Astrocyte (in vitro differentiated cells and primary cell): Measurements from ENCODE around the gene DLGAP1. TPM values are rescaled to one million over a fixed set of nuclear protein-coding genes. Genes with fewer than 3 reads are reported as not detected.
A peak's percentile ranks its signal among the peaks of the same experiment; 100 is the strongest.

ENCODE experiments used
- DNase-seq: peaks from one replicate; pipeline ENCODE4 v3.0.0-alpha.2; 2010; ENCODE audit warnings: low read depth
- FAIRE-seq: peaks from 2 replicates; lab custom pipeline; 2011; peaks lifted over from hg19 to GRCh38; lab: Jason Lieb, UNC
- H2AFZ ChIP-seq: 2 replicates; pipeline ENCODE4 v1.6.0; 2012; ENCODE audit warnings: low read depth, low read length, inconsistent platforms
- H3K27ac ChIP-seq: 2 replicates; pipeline ENCODE4 v1.5.1; 2011; ENCODE audit warnings: low read depth, low read length, inconsistent platforms
- H3K27me3 ChIP-seq: 2 replicates; pipeline ENCODE4 v1.6.0; 2011; ENCODE audit warnings: low read length, inconsistent platforms; ENCODE audit not compliant: insufficient read depth
- H3K36me3 ChIP-seq: 2 replicates; pipeline ENCODE4 v1.5.1; 2011; ENCODE audit warnings: low read length, inconsistent platforms; ENCODE audit not compliant: insufficient read depth
- H3K4me1 ChIP-seq: 2 replicates; pipeline ENCODE4 v1.5.1; 2011; ENCODE audit warnings: low read length, inconsistent platforms; ENCODE audit not compliant: insufficient read depth
- H3K4me2 ChIP-seq: 2 replicates; pipeline ENCODE4 v1.6.0; 2012; ENCODE audit warnings: low read length, inconsistent platforms
- H3K4me3 ChIP-seq: 2 replicates; pipeline ENCODE4 v1.5.1; 2011; ENCODE audit warnings: low read depth, mild to moderate bottlenecking, low read length, inconsistent platforms; ENCODE audit not compliant: insufficient read depth
- H3K79me2 ChIP-seq: 2 replicates; pipeline ENCODE4 v1.6.0; 2012; ENCODE audit warnings: mild to moderate bottlenecking, low read length, inconsistent platforms; ENCODE audit not compliant: insufficient read depth
- H3K9ac ChIP-seq: 2 replicates; pipeline ENCODE4 v1.6.0; 2012; ENCODE audit warnings: mild to moderate bottlenecking, low read length, inconsistent platforms
- H3K9me3 ChIP-seq: 2 replicates; pipeline ENCODE4 v1.5.1; 2012; ENCODE audit warnings: low read depth, mild to moderate bottlenecking, low read length, inconsistent platforms; ENCODE audit not compliant: insufficient read depth
- H4K20me1 ChIP-seq: 2 replicates; pipeline ENCODE4 v1.6.0; 2012; ENCODE audit warnings: low read length, inconsistent platforms; ENCODE audit not compliant: insufficient read depth
- H3K27ac Mint-ChIP-seq: one replicate; pipeline ENCODE4 v1.8.0; 2021; ENCODE audit warnings: mild to moderate bottlenecking, mixed read lengths; ENCODE audit not compliant: unreplicated experiment
- H3K27me3 Mint-ChIP-seq: one replicate; pipeline ENCODE4 v1.8.0; 2021; ENCODE audit warnings: low read depth, mixed read lengths; ENCODE audit not compliant: unreplicated experiment
- H3K36me3 Mint-ChIP-seq: one replicate; pipeline ENCODE4 v1.8.0; 2021; ENCODE audit warnings: low read depth, mixed read lengths; ENCODE audit not compliant: unreplicated experiment
- H3K4me1 Mint-ChIP-seq: one replicate; pipeline ENCODE4 v1.8.0; 2021; ENCODE audit warnings: low read depth, mixed read lengths; ENCODE audit not compliant: unreplicated experiment
- H3K4me3 Mint-ChIP-seq: one replicate; pipeline ENCODE4 v1.8.0; 2021; ENCODE audit warnings: mild to moderate bottlenecking, moderate library complexity, mixed read lengths; ENCODE audit not compliant: unreplicated experiment
- H3K9me3 Mint-ChIP-seq: one replicate; pipeline ENCODE4 v1.8.0; 2021; ENCODE audit warnings: mild to moderate bottlenecking, mixed read lengths; ENCODE audit not compliant: unreplicated experiment
- EZH2 ChIP-seq: IDR thresholded peaks from 2 replicates; pipeline ENCODE4 v1.6.1; 2012; ENCODE audit warnings: mild to moderate bottlenecking, low read length, inconsistent platforms; ENCODE audit not compliant: insufficient read depth
- total RNA-seq: library from RNA; stranded (reverse); gene quantifications from 2 replicates; pipeline ENCODE4 v1.2.1, GENCODE V29; 2021
- TF ChIP-seq, protein P1 (sequence below): IDR thresholded peaks from 2 replicates; pipeline ENCODE4 v1.5.1; 2011; ENCODE audit warnings: low read depth, mild to moderate bottlenecking, inconsistent platforms, low read length, moderate library complexity; ENCODE audit not compliant: insufficient read depth

DLGAP1 gene
- total RNA-seq, 1 donor from 2014 or later: 2.3 TPM

- H3K36me3 Mint-ChIP-seq: no peaks in the 10 kb centered on the region
- FAIRE-seq (no peak), DNase-seq (no peak)
- no peak for TF ChIP-seq EZH2
- TF ChIP-seq, protein P1, sequence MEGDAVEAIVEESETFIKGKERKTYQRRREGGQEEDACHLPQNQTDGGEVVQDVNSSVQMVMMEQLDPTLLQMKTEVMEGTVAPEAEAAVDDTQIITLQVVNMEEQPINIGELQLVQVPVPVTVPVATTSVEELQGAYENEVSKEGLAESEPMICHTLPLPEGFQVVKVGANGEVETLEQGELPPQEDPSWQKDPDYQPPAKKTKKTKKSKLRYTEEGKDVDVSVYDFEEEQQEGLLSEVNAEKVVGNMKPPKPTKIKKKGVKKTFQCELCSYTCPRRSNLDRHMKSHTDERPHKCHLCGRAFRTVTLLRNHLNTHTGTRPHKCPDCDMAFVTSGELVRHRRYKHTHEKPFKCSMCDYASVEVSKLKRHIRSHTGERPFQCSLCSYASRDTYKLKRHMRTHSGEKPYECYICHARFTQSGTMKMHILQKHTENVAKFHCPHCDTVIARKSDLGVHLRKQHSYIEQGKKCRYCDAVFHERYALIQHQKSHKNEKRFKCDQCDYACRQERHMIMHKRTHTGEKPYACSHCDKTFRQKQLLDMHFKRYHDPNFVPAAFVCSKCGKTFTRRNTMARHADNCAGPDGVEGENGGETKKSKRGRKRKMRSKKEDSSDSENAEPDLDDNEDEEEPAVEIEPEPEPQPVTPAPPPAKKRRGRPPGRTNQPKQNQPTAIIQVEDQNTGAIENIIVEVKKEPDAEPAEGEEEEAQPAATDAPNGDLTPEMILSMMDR: no peak
- H3K4me1 ChIP-seq: no peaks in the 10 kb centered on the region
- H2AFZ ChIP-seq: no peak overlapping the region
- no peak overlapping the region for H3K27ac Mint-ChIP-seq
- H3K4me2 ChIP-seq: no peak overlapping the region
- no peak overlapping the region for H3K27ac ChIP-seq
- no peaks in the 10 kb centered on the region for H3K27me3 Mint-ChIP-seq
- H3K36me3 ChIP-seq: no peaks in the 10 kb centered on the region
- H3K27me3 ChIP-seq: no peaks in the 10 kb centered on the region
- no peaks in the 10 kb centered on the region for H3K9me3 Mint-ChIP-seq
- H4K20me1 ChIP-seq: no peaks in the 10 kb centered on the region
- H3K9ac ChIP-seq: no peak overlapping the region
- no peaks in the 10 kb centered on the region for H3K9me3 ChIP-seq
- no peaks in the 10 kb centered on the region for H3K79me2 ChIP-seq
- no peak overlapping the region for H3K4me3 ChIP-seq
- H3K4me1 Mint-ChIP-seq: no peaks in the 10 kb centered on the region
- H3K4me3 Mint-ChIP-seq: no peak overlapping the region
Observed at GRCh38 chr18:3932276-3932675, 522.8 kb downstream of the DLGAP1 start.

DNA sequence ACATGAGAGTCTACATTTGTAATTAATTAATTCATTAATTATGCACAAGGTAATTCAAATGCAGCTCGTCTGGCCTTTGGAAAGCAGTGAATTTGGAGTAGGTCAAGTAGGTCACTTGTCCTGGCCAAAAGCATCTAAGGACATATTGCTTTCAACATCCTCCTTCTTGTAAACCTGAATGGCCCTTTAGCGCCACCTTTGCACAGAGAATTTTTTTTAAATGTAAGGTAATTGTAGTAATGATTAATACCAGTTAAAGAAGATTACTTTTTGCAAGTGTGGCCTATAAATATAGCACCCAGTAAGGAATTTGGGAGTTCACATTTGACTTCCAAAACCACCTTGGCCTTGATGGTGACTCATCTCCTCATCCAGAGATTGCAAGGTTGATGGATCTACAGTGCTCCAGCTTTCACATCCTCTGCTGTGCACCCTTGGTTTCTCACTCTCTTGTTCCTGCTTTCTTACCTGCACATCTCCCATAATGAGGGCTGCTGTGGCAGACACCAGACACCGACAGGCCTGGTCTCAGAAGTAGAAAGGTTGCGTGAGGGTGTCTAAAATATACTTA, 523.5 kb downstream of the DLGAP1 start:
- Mint-ChIP-seq H3K27ac (no peak overlapping the region), H3K9me3 (no peaks in the 10 kb centered on the region), H3K4me1 (no peaks in the 10 kb centered on the region), H3K36me3 (no peaks in the 10 kb centered on the region), H3K4me3 (no peak overlapping the region), H3K27me3 (no peaks in the 10 kb centered on the region)
- no peak for FAIRE-seq
- H4K20me1 ChIP-seq: no peaks in the 10 kb centered on the region
- H3K27me3 ChIP-seq: no peaks in the 10 kb centered on the region
- TF ChIP-seq, protein P1: no peak
- TF ChIP-seq EZH2: no peak
- no peak overlapping the region for H2AFZ ChIP-seq
- no peak overlapping the region for H3K4me3 ChIP-seq
- no peak overlapping the region for H3K27ac ChIP-seq
- H3K9ac ChIP-seq: no peak overlapping the region
- H3K9me3 ChIP-seq: no peaks in the 10 kb centered on the region
- H3K36me3 ChIP-seq: no peaks in the 10 kb centered on the region
- H3K79me2 ChIP-seq: no peaks in the 10 kb centered on the region
- H3K4me2 ChIP-seq: no peak overlapping the region
- H3K4me1 ChIP-seq: no peaks in the 10 kb centered on the region
- peak; percentile 29 for DNase-seq

- TF ChIP-seq, protein P1: no peak
- TF ChIP-seq EZH2: no peak
- H3K27me3 Mint-ChIP-seq: no peaks in the 10 kb centered on the region
- H3K27ac Mint-ChIP-seq: no peak overlapping the region
- H3K4me2 ChIP-seq: no peak overlapping the region
- FAIRE-seq: no peak
- H3K4me3 Mint-ChIP-seq: no peak overlapping the region
- H3K27ac ChIP-seq: no peak overlapping the region
- H2AFZ ChIP-seq: no peak overlapping the region
- H3K36me3 Mint-ChIP-seq: no peaks in the 10 kb centered on the region
- H3K79me2 ChIP-seq: no peaks in the 10 kb centered on the region
- H3K27me3 ChIP-seq: no peaks in the 10 kb centered on the region
- H3K4me1 ChIP-seq: no peaks in the 10 kb centered on the region
- H4K20me1 ChIP-seq: no peaks in the 10 kb centered on the region
- no peak for DNase-seq
- no peaks in the 10 kb centered on the region for H3K4me1 Mint-ChIP-seq
- no peaks in the 10 kb centered on the region for H3K9me3 Mint-ChIP-seq
- no peak overlapping the region for H3K4me3 ChIP-seq
- no peaks in the 10 kb centered on the region for H3K9me3 ChIP-seq
- H3K36me3 ChIP-seq: no peaks in the 10 kb centered on the region
- H3K9ac ChIP-seq: no peak overlapping the region
Observed at GRCh38 chr18:3931013-3931315, 524.1 kb downstream of the DLGAP1 start.
